GM19238 (cell line): ENCODE measurements around the gene SENP8.

ENCODE experiments used
- DNase-seq: peaks from one replicate; pipeline ENCODE4 v3.0.0; 2011; ENCODE audit warnings: low spot score; ENCODE audit not compliant: insufficient read length

SENP8 gene

DNA sequence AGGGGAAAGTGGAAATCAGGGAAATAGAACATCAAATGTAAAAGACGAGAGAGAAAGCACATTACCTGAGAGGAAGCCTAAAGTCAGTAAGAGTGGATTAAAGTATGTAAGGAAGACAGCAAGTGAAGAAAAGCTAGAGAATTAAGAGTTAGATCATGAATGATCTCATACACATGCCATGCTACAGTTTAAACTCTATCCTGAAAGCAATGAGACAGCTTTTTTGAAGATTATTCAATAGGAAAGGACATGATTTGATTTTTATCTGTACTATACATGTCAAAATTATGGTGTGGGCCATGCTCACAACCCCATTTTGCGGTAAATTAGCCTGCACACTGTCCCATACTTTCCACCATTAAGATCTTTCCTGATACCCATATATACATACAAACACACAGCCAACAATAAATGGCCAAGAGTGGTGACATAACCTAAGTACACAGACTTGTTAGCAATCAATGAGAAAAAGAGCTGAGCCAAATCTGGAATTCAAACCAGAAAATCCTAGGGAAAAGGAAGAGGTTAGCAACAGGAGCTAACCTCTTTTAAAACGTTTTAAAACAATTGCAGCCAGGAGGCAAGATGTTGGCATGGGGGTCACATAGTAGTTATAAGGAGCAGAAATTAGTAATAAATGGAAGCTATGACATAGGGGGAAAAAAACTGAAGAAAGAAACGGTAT lies 4.7 kb upstream of the SENP8 start:
- DNase-seq, result no peak

DNA sequence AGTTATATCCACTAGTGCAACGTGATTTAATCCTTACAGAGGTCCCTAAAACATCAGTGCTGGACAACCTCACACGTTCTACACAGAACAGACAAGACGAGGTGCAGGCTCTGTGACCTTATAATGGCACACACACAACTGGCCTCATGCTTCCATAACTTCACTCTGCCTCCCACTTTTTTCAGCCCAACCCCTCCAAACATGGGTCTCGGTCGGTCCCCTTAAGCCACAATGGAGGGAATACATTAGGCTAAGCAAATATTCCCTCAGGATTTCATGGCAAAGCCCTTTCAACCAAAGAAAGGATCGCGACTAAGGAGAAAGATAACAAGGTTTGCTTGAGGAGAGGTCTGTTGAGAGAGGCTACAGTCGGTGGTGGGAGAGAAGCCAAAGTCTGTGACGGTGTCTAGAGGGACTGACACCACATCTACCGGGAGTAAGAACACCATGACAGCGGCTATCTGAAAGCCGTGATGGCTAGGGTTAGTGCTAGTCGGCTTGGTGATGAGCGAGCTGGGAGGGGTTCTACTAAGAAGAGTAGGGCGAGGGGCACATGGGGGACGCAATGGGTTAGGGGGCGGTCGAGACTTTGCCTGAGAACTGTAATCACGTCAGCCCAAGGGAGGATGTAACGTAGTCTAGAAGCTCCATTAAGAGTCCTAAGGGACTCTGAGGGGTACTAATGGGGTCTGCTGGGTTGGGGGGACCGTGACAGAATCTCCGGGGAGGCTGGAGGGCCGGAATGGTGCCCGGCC lies 1.3 kb upstream of the SENP8 start:
- DNase-seq, result peak; percentile 9

DNA sequence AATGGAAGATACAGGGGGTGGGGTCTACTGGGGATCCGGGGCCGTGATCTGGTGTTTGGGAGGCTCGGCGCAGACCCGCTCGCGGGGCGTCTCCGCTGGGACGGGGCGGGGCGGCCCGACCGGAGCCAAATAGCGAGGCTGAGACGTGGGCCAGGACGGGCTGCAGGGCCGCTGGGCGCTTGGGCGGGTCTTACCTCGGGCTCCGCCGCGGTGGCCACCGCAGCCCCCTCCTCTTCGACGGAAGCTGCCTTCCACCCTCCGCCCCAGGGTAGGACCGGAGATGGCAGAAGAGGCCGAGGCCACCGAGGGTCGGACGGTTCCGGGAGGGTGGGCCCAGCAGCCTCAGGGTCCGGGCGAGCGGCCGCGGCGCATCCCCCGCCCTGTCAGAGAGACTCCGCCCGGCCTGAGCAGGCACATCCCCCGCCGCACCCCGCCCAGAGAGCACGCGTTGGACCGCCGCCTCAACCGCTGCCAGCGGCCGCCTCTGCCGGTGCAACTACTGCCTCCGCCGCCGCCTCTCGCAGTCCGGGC lies 652 bp upstream of the SENP8 start:
- DNase-seq, result peak; percentile 31

DNA sequence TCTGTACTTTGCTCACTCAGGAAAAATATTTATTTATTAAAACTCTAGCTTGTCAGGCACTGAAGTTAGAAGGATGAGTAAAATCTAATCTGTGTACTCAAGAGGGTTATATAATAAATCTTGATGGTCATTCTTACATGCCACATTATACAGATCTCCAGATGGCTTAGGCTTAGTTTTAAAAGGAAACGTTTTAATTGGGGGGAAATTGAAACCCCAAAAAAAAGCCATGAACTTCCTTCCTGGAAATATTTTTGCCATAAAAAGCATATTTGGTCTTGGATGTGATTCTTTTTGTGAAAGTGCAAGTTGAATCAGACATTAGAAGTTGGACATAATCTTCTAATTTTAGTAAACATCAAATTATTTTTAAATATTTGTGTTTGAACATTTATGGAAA lies 6.0 kb downstream of the SENP8 start:
- no peak for DNase-seq

DNA sequence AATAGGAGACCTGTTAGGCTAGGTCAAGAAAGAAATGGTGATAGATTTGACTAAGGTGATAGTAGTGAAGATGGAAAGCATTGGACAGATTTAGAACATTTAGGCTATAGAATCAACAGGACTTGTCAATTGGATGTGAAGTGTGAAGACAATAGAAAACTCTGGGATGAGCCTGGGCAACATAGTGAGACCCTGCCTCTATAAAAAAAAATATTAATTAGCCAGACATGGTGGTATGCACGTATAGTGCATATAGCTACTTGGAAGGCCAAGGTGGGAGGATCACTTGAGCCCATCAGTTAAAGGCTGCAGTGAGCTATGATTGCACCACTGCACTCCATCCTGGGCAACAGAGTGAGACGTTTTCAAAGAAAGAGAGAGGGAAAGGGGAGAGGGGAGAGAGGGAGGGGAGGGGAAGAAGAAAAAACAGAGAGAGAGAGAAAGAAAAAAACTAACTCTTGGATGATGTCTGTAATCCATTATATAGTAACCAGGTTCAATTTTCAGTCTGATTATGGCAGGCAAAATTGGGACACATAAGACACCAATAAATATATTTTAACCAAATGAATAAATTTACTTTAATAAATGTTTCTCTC lies 9.6 kb downstream of the SENP8 start:
- no peak for DNase-seq

DNA sequence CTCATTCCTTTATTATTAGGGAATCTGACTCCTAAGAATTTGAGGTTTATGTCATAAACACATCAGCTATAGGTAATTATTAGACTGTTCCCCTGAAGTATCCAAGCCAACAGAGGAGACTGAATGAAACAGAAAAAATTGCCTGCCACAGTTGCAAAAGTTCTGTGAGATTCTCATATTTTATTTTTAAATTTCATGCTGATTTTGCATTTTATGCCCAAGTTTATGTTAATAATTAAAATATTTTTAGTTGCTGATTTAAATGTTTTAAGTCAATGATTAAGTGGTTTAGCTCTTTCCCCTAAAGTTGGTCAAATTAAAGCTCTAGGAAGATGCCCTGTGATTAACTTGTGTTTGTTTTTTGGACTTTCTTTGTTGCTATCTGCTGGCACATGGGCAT lies 10.2 kb downstream of the SENP8 start:
- no peak for DNase-seq

DNA sequence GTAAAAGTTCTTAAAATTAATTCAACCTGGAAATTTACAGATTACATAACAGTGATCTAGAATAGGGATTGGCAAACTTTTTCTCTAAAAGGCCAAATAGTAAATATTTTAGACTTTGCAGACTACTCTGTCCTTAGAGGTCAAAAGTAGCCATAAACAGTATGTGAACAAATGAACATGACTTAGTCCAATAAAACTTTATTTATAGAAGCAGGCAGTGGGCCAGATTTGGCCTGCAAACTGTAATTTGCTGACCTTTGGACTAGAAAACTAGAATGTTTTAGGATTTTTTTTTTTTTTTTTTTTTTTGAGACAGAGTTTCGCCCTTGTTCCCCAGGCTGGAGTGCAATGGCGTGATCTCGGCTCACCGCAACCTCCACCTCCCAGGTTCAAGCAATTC lies 12.1 kb downstream of the SENP8 start:
- DNase-seq, result no peak

DNA sequence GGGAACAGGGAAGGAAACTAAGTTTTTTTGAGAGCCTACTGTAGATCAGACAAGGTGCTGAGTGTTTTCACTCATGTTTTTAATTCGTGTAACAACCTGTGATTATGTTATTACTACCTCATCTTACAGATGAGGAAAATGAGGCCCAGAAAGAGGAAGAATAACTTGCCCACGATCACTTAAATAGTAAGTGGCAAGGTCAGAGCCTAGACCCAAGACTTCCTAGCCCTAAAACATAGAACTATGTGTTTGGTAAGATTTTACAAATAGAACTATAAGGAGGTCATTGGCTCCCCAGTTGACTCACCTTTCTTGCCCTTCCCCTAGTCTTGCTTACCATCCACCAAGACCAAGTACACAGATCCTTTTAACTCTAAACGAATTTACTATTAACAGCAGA lies 13.7 kb downstream of the SENP8 start:
- DNase-seq, result no peak

DNA sequence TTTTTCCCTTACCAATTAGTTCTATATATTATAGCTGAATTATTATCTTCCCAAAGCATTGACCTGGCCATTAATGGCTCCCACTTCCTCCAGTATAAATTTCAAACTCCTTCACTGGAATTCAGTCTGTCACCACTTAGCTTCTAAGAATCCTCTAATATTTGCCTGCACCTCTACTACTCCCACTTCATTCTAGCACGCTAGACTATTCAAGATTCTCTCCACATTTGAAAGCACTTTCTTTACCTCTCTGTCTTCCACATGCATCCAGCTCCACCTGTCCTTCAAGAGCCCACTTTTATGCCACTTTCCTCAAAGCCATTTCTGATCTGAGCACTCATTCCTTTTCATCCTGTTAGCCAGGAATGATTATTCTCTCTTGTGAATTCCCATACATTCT lies 15.0 kb downstream of the SENP8 start:
- no peak for DNase-seq

DNA sequence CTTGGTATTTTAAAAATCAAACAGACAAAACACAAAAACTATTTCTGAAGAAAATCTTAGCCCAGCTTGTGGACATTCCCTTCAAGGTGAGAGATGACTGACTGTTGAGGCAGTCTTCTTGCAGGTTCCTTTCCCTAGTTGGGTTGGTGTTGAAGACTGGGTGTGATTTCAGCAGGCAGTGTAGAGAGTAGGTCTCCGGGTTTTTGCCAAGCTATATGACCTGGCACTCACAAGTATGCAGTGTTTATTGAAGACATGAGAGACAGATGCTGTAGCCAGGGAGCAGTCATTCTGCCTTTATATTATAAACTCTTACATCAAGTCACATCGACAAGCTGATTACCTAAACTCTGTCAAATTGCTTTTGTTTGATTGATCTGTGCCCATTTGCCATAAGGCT lies 17.5 kb downstream of the SENP8 start:
- DNase-seq, result no peak

DNA sequence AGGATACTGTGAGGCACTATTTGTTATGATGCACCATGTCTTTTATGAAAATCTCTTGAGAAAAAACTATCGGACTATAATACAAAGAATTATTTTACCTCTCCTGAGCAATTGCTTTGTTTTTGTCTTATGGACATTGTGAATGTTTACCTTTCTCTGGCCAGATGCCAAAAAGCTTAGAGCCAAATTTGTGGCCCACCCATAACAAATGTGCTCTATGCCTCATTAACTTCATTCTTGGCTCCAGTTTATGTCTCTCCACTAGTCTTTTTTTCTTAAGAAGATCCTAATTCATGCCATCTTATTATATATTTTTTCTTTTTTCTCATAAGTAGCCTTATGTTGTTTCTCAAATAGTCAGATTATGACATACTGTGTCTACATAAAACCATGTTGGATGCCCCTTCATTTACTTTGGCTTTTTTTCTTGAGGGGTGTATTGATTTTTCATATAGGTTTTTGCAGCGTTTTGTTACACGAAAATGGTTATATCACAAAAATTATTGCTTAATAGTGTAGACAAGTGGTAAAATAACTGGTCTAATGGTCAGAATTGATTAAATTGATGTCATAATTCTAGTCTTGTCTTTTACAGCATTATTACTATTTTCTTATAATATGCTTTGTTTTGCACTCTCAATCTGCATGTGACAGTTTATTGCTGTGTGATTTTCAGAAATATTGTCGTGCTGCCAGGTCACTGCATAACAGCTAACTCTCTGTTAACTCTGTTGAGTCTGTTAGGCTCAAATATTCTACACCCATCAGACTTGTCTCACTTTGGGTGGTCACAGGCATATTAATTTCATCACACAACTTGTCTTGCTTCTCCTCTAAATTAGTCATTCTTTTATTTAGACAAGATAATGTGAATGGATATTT lies 18.2 kb downstream of the SENP8 start:
- DNase-seq, result no peak

DNA sequence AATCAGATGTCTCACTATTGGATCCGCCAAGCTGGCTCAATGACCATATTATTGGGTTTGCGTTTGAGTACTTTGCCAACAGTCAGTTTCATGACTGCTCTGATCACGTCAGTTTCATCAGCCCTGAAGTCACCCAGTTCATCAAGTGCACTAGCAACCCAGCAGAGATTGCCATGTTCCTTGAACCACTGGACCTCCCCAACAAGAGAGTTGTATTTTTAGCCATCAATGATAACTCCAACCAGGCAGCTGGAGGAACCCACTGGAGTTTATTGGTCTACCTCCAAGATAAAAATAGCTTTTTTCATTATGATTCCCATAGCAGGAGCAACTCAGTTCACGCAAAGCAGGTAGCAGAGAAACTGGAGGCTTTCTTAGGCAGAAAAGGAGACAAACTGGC lies 21.5 kb downstream of the SENP8 start:
- no peak for DNase-seq

DNA sequence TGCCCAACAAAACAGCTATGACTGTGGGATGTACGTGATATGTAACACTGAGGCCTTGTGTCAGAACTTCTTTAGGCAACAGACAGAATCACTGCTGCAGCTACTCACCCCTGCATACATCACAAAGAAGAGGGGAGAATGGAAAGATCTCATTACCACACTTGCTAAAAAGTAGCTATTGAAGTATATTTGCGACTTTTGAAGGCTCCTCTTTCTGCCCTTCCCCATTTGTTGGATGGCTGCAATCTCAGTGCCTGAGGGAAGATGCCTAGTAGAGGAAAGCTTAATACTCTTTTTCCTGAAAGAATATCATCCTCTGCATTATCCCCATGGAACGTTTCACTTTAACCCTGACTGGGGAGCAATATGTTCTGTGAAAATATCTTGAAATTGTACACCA lies 21.9 kb downstream of the SENP8 start:
- no peak for DNase-seq

DNA sequence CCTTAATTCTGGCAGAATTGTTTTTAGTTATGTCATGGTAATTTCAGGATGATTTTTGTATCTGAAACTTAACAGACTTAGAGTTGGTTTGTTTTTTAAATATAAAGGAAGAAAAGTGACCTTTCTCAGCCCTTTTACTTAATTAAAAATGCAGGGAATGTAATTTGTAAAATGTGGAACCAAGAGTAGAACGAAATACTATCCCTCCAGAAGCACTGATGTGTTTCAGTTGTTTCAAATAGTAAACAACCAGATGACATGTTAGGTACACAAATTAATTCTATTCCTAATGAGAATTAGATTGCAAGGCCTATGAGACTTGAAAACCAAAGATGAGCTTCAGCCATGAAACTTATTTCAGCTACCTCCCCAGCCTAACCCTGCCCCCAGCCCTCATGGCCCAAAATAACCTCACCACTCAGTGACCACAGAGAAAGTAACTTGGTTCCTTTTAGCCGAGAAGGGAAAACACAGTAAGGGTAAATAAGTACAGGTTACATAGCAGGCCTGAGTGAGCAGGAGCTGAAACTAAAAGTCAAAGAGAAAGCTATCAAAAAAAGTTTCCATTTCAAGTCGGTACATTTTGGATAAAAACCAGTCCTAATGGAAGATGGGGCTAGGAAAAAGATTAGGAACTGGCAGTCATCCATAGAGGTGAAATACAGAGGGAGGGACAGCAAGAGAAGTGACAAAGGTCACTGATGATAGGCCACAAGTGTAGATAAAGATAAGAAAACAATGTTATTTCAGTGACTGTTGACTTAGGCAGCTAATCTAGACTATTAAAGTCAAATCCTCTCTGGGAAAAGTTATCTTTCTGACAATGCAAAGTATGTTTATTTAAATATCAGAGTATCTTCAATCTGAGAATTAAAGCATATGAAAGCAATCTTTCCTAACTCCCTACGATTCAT lies 23.2 kb downstream of the SENP8 start:
- DNase-seq, result peak; percentile 71

DNA sequence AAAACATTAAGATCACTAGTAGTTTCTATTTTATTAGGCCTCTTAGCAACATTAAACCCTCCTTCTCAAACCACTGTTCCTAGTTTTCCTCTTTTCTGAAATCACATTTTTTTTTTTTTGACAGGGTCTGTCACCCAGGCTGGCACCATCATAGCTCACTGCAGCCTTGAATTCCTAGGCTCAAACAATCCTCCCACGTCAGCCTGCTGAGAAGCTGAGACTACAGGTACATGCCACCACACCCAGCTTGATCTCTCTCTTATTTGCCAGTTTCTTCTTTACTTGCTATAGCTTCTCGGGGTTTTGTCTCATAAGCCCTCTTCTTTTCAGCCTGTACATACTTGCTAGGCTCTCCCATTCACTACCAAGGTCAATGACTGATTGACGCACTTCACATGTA lies 28.0 kb downstream of the SENP8 start:
- DNase-seq, result no peak

DNA sequence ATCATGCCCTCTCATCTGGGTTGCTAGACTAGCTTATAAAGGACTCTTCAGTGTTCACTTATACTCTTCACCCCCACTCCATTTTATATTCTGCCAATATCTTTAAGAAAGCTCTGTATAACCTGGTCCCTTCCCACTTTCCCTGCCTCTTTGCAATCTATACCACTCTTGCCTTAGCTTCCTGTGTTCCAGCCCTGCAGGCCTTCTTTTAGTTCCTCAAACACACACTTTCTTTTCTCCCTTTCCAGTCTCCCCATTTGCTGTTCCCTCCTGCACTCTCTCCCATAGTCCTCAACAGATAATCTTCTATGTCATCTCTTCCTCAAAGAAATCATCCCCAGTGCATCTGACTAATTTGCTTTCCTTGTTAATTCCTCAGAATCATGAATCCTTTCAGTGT lies 28.7 kb downstream of the SENP8 start:
- no peak for DNase-seq

DNA sequence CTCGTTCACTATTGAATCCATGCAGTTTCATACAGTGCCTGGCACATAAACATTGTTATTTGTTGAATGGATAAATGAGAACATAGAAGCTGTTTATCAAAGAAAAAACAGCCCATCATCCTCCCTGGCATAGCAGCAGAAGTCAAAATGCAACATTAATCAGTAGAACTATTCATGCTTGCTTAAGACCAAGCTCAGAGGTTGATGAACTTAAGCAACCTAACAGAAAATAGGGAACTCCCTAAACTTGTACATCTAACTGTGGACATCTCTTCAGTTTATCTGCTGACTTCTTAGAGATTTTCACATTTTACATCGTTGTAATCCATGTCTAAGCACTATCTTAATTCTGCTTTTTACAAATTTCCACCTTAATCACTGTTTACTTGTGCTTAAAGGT lies 29.2 kb downstream of the SENP8 start:
- no peak for DNase-seq

DNA sequence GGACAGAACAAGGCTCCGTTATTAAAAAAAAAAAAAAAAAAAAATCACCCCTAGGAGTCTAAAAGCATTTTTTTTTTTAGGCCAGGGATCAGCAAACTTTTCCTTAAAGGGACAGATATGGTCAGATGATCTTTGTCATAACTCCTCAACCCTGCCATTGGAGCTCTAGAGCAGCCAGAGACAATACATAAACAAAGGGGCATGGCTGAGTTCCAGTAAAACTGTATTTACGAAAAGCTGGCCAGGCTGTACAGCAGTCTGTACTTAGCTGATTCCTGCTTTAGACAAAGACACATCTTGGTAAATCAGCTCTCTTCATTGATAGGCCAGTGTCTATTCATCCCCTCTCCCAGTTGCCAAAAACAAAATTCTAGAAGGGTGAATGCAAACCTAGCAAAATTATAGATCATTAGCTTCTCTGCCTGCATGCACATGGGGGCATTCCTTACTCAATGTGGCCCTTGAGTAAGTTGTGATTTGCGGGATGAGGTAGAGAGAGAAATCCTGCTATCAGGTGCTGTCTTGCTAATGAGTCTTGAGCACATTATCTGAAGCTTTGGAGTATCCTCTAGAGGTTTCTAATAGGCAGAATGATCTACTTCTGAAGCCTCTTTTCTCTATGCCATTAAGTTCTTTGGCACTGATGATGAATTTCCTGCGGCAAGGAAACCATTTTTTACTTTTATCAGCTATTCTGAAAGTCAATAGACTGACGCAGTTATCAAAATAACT lies 35.2 kb downstream of the SENP8 start:
- no peak for DNase-seq

DNA sequence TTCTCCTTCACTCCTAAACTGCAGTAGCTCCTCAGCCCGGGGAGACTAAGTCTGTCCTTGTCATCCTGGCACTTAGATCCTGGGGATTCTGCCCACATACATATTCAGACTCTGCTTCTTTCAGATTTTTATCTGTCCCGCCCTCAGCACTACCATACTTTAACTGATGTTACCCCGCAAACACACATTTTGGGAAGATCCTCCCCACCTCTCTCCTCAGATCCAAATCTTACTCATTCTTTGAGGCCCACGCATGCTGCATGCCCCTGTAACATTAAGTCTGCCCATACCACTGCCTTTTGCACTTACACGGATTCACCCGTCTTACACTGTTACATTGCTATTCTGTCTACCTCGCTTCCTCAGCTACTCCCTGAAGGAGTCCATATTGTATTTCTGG lies 36.1 kb downstream of the SENP8 start:
- no peak for DNase-seq
